GM12891 (cell line): ENCODE measurements around the gene RBP3.

Experiments used
- POLR2A ChIP-seq: IDR thresholded peaks from 2 replicates; pipeline ENCODE4 v1.6.1; 2011; ENCODE audit warnings: low read depth, low read length, control low read depth
- POLR2AphosphoS5 ChIP-seq: IDR thresholded peaks from 2 replicates; pipeline ENCODE4 v1.6.1; 2011; ENCODE audit warnings: low read depth, low read length, control low read depth
- SPI1 ChIP-seq: IDR thresholded peaks from 2 replicates; pipeline ENCODE4 v1.6.1; 2011; ENCODE audit warnings: low read depth, low read length, control low read depth
- TAF1 ChIP-seq: IDR thresholded peaks from 2 replicates; pipeline ENCODE4 v1.6.1; 2011; ENCODE audit warnings: low read depth, low read length, control low read depth

GRCh38 chr10:47303866-47304265 is 44.3 kb upstream of the RBP3 start:
- no peak for TF ChIP-seq TAF1
- no peak for TF ChIP-seq POLR2A
- TF ChIP-seq POLR2AphosphoS5 = no peak
- no peak for TF ChIP-seq SPI1
